Pancreas (tissue), 8 donors: ENCODE data around the gene GRIN2A. TPM values are rescaled to one million over a fixed set of nuclear protein-coding genes. Genes with fewer than 3 reads are reported as not detected.

Experiments
- polyA plus RNA-seq, 2 donors: library from polyadenylated mRNA; stranded (reverse); fragments of 200-250 nt; gene quantifications; one replicate each; pipeline ENCODE4 v1.2.3, GENCODE V29; 2013
- total RNA-seq, 6 donors: library from RNA; stranded (reverse); fragmentation: NEBNext Ultra II Directional in 4 of 6; extraction: Animal tissue kit (Norgen Biotek cat#: 25700) in 4 of 6; gene quantifications; one replicate each; pipeline versions ENCODE4 v1.2.1 to v1.2.4, GENCODE V29; 2021 to 2023
- donor health status: healthy with polysubstance abuse.
- donor health status: DM: no; HTN: no; CAD: no; lungs with moderate emphysema.
- donor health status: DM: no; HTN: no; CAD: no.
- donor health status: Bipolar disorder and iron deficiency.
- donor health status: DM: yes; HTN: yes; CAD: no.
- donor health status: DM: no; HTN: no; CAD: no.
- donor health status: DM: no; HTN: no; CAD: no.
- donor health status: DM: yes; HTN: yes; CAD: no.

Gene GRIN2A
- total and polyA plus RNA-seq, 8 donors: 0.09 to 2.2 (median 0.32) TPM

Other genes with a start within 250 kb of the GRIN2A start
- 10 to 100 TPM; 11.0 to 17.4 (median 15.4) TPM for gene ATF7IP2, start 203.6 kb upstream of the GRIN2A start, total RNA-seq
- 10 to 100 TPM; 27.6 to 37.4 TPM for gene ATF7IP2, start 203.6 kb upstream of the GRIN2A start, polyA plus RNA-seq